ENCODE results near the gene C14orf132.

The C14orf132 gene

DNA sequence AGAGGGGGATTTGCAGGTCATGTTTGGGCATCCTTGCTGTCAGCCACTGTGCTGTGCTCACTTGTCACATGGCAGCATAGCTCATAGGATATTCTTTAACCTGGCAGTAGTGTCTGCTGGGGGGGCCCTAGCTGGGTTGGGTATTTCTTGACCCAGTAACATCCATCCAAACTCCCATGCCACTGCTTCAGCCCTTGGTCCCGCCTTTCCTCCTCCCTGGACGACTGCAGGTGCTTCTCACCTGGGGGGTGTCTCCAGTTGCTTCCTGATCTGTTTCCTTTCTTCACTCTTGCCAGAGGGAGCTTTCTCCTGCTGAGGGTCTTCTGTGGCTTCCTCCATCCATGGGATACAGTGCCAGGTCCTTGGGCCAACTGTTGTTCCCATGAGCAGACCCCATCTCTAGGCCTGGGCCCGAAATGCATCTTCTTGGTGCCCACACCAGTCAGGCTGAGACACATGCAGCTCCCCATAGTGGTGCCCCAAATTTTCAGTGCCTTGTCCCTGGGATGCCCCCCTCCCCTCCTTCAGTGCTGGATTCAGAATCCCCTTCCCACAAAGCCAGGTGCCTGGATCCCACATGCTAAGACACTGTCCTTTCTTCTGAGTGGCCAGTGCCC, 20.5 kb downstream of the C14orf132 start:
- TF ChIP-seq, protein P1, sequence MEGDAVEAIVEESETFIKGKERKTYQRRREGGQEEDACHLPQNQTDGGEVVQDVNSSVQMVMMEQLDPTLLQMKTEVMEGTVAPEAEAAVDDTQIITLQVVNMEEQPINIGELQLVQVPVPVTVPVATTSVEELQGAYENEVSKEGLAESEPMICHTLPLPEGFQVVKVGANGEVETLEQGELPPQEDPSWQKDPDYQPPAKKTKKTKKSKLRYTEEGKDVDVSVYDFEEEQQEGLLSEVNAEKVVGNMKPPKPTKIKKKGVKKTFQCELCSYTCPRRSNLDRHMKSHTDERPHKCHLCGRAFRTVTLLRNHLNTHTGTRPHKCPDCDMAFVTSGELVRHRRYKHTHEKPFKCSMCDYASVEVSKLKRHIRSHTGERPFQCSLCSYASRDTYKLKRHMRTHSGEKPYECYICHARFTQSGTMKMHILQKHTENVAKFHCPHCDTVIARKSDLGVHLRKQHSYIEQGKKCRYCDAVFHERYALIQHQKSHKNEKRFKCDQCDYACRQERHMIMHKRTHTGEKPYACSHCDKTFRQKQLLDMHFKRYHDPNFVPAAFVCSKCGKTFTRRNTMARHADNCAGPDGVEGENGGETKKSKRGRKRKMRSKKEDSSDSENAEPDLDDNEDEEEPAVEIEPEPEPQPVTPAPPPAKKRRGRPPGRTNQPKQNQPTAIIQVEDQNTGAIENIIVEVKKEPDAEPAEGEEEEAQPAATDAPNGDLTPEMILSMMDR (IDR thresholded peaks at IDR 0.05; ENCODE audit: extremely low read depth, insufficient read depth, missing control alignments): no peak
- in situ Hi-C loops (cut with MboI; ENCODE audit: low pct_unique_long_range_greater_than_20kb, low sequenced_read_pairs, unreplicated experiment): no loop called here
- DNase-seq (ENCODE audit: low spot score): no peak

DNA sequence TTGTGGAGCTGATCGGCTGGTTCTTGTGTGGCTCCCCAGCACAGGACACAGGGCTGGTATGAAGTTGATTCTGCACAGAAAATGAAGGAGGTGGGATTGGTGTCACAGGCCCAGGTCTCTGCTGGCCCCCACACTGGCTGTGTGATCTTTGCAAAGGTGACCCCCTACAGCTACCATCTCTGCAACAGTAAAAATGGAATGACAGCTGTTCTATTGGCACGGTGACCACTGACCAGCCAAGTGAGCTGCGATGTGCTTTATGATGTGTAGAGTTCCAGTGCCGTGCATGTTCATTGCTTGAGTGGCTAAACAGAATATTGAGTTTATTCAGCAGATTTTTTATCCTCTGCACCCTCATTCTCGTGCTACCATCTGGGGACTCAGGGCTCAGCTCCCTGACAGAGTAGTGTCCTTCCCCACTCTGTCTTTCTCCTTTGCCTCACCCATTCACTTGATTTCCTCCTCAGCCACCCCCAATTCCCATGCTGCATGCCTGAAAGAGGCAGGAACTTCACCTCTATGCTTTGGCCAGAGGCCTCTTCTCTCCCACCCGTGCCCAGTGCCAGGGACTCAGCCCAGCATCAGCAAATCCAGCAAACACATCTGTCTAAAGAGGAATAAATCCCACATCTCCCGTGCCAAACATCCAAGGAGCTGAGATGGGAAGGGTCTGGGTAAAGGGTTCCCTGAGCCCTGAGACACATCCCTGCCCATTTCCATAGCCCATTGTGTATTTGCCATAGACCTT, 21.2 kb downstream of the C14orf132 start:
- in situ Hi-C loops (cut with MboI; ENCODE audit: low pct_unique_long_range_greater_than_20kb, low sequenced_read_pairs, unreplicated experiment): no loop called here
- TF ChIP-seq, protein P1 (IDR thresholded peaks at IDR 0.05; ENCODE audit: extremely low read depth, insufficient read depth, missing control alignments): no peak

GRCh38 chr14:96062010-96062409, 22.8 kb downstream of the C14orf132 start:
- in situ Hi-C loops (cut with MboI; ENCODE audit: low pct_unique_long_range_greater_than_20kb, low sequenced_read_pairs, unreplicated experiment): no loop called here
- no peak for DNase-seq (ENCODE audit: low spot score)
- TF ChIP-seq, protein P1 (IDR thresholded peaks at IDR 0.05; ENCODE audit: extremely low read depth, insufficient read depth, missing control alignments): no peak

More for the DNA sequence above, 21.2 kb downstream of the C14orf132 start:
- DNase-seq (ENCODE audit: low spot score): no peak

DNA sequence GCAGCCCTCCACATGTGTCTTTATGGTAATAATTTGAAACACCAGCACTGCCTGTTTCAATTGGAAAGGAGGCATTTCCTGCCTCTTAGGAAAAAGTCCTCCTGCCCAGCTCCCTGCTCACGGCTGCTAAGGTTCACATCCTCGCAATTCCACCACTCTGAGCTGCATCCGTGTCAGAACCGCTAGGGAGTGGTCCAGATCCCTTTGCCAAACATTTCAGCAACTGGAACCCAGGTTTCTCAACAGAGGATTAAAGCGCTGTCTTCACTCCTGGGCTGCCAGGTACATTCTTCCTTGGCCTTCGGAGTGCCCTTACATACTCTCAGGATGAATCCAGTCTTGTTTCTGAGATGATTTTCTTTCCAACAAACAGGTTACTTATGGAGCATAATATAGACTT, 23.3 kb downstream of the C14orf132 start:
- TF ChIP-seq, protein P1 (IDR thresholded peaks at IDR 0.05; ENCODE audit: extremely low read depth, insufficient read depth, missing control alignments): no peak
- DNase-seq (ENCODE audit: low spot score): no peak
- in situ Hi-C loops (cut with MboI; ENCODE audit: low pct_unique_long_range_greater_than_20kb, low sequenced_read_pairs, unreplicated experiment): no loop called here

GRCh38 chr14:96064866-96065265, 25.7 kb downstream of the C14orf132 start:
- TF ChIP-seq, protein P1 (IDR thresholded peaks at IDR 0.05; ENCODE audit: extremely low read depth, insufficient read depth, missing control alignments): no peak
- no peak for DNase-seq (ENCODE audit: low spot score)
- in situ Hi-C loops (cut with MboI; ENCODE audit: low pct_unique_long_range_greater_than_20kb, low sequenced_read_pairs, unreplicated experiment): no loop called here

DNA sequence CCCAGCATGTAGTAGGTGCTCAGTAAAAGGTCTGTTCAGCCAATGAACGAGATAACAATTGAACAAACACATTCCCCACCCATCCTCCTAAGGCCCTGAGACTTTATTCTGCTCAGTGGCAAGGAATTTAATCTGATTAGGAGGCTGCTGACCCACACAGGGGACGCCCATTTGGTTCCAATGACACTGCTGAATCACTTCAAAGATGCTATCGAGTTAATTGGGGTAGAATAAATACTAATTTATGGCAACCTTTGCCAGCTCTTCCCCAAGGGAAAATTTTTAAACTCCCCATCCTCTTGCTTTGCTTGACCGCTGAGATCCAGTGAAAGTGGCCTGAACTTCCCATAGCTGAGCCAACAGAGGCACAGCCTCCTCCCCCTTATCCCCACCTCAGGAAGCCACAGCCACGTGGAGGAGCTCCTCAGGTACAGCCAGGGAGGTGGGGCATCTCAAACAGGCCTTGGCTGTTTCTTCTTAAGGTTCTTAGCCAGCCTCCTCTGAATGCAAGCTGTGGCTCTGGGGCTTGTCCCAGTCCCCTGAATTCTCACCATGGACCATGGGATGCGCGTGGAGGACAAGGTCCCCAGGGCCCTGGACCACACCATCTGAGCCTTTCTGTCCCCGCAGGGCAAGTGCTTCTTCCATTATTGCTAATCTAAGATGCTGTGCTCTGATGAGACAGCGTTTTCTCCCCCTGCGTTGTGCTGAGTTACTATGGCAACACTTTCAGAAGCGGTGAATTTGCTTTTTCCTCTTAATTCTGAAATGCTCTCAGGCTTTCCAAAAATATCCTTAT, 26.7 kb downstream of the C14orf132 start:
- no peak for DNase-seq (ENCODE audit: low spot score)
- TF ChIP-seq, protein P1 (IDR thresholded peaks at IDR 0.05; ENCODE audit: extremely low read depth, insufficient read depth, missing control alignments): no peak
- in situ Hi-C loops (cut with MboI; ENCODE audit: low pct_unique_long_range_greater_than_20kb, low sequenced_read_pairs, unreplicated experiment): no loop called here

All from GM13977 (cell line).